Activated CD8-positive, alpha-beta T cell treated with anti-CD3 and anti-CD28 coated beads, Interleukin-2, amount 10 ng/mL, durations not matched to agents 7 days and 5 days (primary cell): ENCODE data around the gene DNAL1. TPM values are rescaled to one million over a fixed set of nuclear protein-coding genes. Genes with fewer than 3 reads are reported as not detected.

ENCODE experiments used
- ATAC-seq: fragments of 150-1000 bp; cut with Tn5 transposase; one replicate; pipeline ENCODE4 v1.10.0; 2021; ENCODE audit warnings: moderate library complexity
- CTCF ChIA-PET: fragments of 350-600 bp; sonication (Branson Sonifier 250); formaldehyde crosslinking; loops from one replicate; lab custom pipeline; 2021; ENCODE audit warnings: antibody characterized with exemption; lab: Charles Lee
- POLR2A ChIA-PET: fragments of 350-600 bp; sonication (Branson Sonifier 250); formaldehyde crosslinking; loops from one replicate; lab custom pipeline; 2021; ENCODE audit warnings: antibody characterized with exemption; lab: Charles Lee
- DNase-seq: peaks from one replicate; pipeline ENCODE4 v3.0.0-alpha.2; 2020
- H3K27ac Mint-ChIP-seq: one replicate; pipeline ENCODE4 v1.8.0; 2021; ENCODE audit warnings: mild to moderate bottlenecking, mixed read lengths
- H3K27me3 Mint-ChIP-seq: one replicate; pipeline ENCODE4 v1.8.0; 2021; ENCODE audit warnings: low read depth, mixed read lengths
- H3K36me3 Mint-ChIP-seq: one replicate; pipeline ENCODE4 v1.8.0; 2021; ENCODE audit warnings: low read depth, mixed read lengths
- H3K4me1 Mint-ChIP-seq: one replicate; pipeline ENCODE4 v1.8.0; 2021; ENCODE audit warnings: low read depth, mixed read lengths
- H3K4me3 Mint-ChIP-seq: one replicate; pipeline ENCODE4 v1.8.0; 2021; ENCODE audit warnings: mild to moderate bottlenecking, mixed read lengths
- H3K9me3 Mint-ChIP-seq: one replicate; pipeline ENCODE4 v1.8.0; 2022; ENCODE audit warnings: mixed read lengths; ENCODE audit not compliant: insufficient read depth
- total RNA-seq, 2 experiments: library from RNA; stranded (reverse); gene quantifications; one replicate each; pipeline ENCODE4 v1.2.3, GENCODE V29; 2021

Gene DNAL1
- total RNA-seq, 2 experiments from 2014 or later: 5.7 to 6.3 TPM

GRCh38 chr14:73718418-73719251, 73.8 kb downstream of the DNAL1 start:
- ATAC-seq (no peak), DNase-seq (no peak)
- H3K27ac Mint-ChIP-seq: no peak overlapping the region
- peaks cover 12% of the 10 kb centered on the region for H3K4me1 Mint-ChIP-seq
- POLR2A ChIA-PET: no interaction called here
- H3K27me3 Mint-ChIP-seq: no peaks in the 10 kb centered on the region
- H3K36me3 Mint-ChIP-seq: peaks cover 61% of the 10 kb centered on the region
- no peak overlapping the region for H3K4me3 Mint-ChIP-seq
- CTCF ChIA-PET: no interaction called here
- no peaks in the 10 kb centered on the region for H3K9me3 Mint-ChIP-seq

GRCh38 chr14:73719361-73719760, 74.6 kb downstream of the DNAL1 start:
- no peak overlapping the region for H3K27ac Mint-ChIP-seq
- ATAC-seq: no peak
- H3K4me1 Mint-ChIP-seq: peaks cover 17% of the 10 kb centered on the region
- ChIA-PET CTCF (no interaction called here), POLR2A (no interaction called here)
- no peaks in the 10 kb centered on the region for H3K9me3 Mint-ChIP-seq
- no peaks in the 10 kb centered on the region for H3K27me3 Mint-ChIP-seq
- no peak overlapping the region for H3K4me3 Mint-ChIP-seq
- DNase-seq: no peak
- peaks cover 66% of the 10 kb centered on the region for H3K36me3 Mint-ChIP-seq

GRCh38 chr14:73719791-73720190, 75.0 kb downstream of the DNAL1 start:
- Mint-ChIP-seq H3K4me1 (peaks cover 13% of the 10 kb centered on the region), H3K27me3 (no peaks in the 10 kb centered on the region), H3K9me3 (no peaks in the 10 kb centered on the region), H3K4me3 (no peak overlapping the region), H3K27ac (peak overlapping the region; percentile 12), H3K36me3 (peaks cover 64% of the 10 kb centered on the region)
- DNase-seq (no peak), ATAC-seq (no peak)
- POLR2A ChIA-PET: no interaction called here
- CTCF ChIA-PET: no interaction called here

- POLR2A ChIA-PET: no interaction called here
- no peak overlapping the region for H3K4me3 Mint-ChIP-seq
Measured at GRCh38 chr14:73720636-73721035, 75.8 kb downstream of the DNAL1 start.

GRCh38 chr14:73721101-73721821, 76.5 kb downstream of the DNAL1 start:
- H3K4me3 Mint-ChIP-seq: no peak overlapping the region
- ChIA-PET POLR2A (no interaction called here), CTCF (no interaction called here)

More at GRCh38 chr14:73720636-73721035, 75.8 kb downstream of the DNAL1 start:
- Mint-ChIP-seq H3K27ac (no peak overlapping the region), H3K9me3 (no peaks in the 10 kb centered on the region), H3K27me3 (no peaks in the 10 kb centered on the region), H3K4me1 (peaks cover 12% of the 10 kb centered on the region), H3K36me3 (peaks cover 66% of the 10 kb centered on the region)
- CTCF ChIA-PET: no interaction called here
- no peak for ATAC-seq
- no peak for DNase-seq

GRCh38 chr14:73722581-73722980, 77.8 kb downstream of the DNAL1 start:
- CTCF ChIA-PET: interaction anchor here (1.1 to 1.4 kb wide), 3 partner anchors 10 to 107 kb away, joined by 3 read pairs; no protein-coding TSS in a partner anchor
- no peak overlapping the region for H3K27ac Mint-ChIP-seq
- ATAC-seq (no peak), DNase-seq (no peak)
- H3K27me3 Mint-ChIP-seq: no peaks in the 10 kb centered on the region
- H3K4me1 Mint-ChIP-seq: peaks cover 18% of the 10 kb centered on the region
- POLR2A ChIA-PET: no interaction called here
- H3K4me3 Mint-ChIP-seq: no peak overlapping the region
- H3K9me3 Mint-ChIP-seq: no peaks in the 10 kb centered on the region
- H3K36me3 Mint-ChIP-seq: peaks cover 64% of the 10 kb centered on the region

More at GRCh38 chr14:73721101-73721821, 76.5 kb downstream of the DNAL1 start:
- Mint-ChIP-seq H3K27me3 (no peaks in the 10 kb centered on the region), H3K36me3 (peaks cover 66% of the 10 kb centered on the region), H3K9me3 (no peaks in the 10 kb centered on the region), H3K4me1 (peaks cover 15% of the 10 kb centered on the region), H3K27ac (peak overlapping the region; percentile 1)
- ATAC-seq (no peak), DNase-seq (no peak)

GRCh38 chr14:73723406-73723796, 78.6 kb downstream of the DNAL1 start:
- CTCF ChIA-PET: interaction anchor here (0.9 to 1.4 kb wide), 6 partner anchors 11 to 106 kb away, joined by 3 to 5 read pairs (median 4); no protein-coding TSS in a partner anchor
- peaks cover 24% of the 10 kb centered on the region for H3K4me1 Mint-ChIP-seq
- H3K9me3 Mint-ChIP-seq: no peaks in the 10 kb centered on the region
- H3K4me3 Mint-ChIP-seq: no peak overlapping the region
- H3K36me3 Mint-ChIP-seq: peaks cover 68% of the 10 kb centered on the region
- peak overlapping the region; percentile 51 for H3K27ac Mint-ChIP-seq
- DNase-seq (no peak), ATAC-seq (no peak)
- H3K27me3 Mint-ChIP-seq: no peaks in the 10 kb centered on the region
- POLR2A ChIA-PET: no interaction called here

- H3K36me3 Mint-ChIP-seq: peaks cover 74% of the 10 kb centered on the region
- ATAC-seq (no peak), DNase-seq (no peak)
- ChIA-PET POLR2A (no interaction called here), CTCF (interaction anchor here (0.9 to 1.4 kb wide), 5 partner anchors 34 to 105 kb away, joined by 3 to 5 read pairs (median 4); no protein-coding TSS in a partner anchor)
- no peaks in the 10 kb centered on the region for H3K27me3 Mint-ChIP-seq
- peak overlapping the region; percentile 51 for H3K27ac Mint-ChIP-seq
- H3K9me3 Mint-ChIP-seq: no peaks in the 10 kb centered on the region
- H3K4me1 Mint-ChIP-seq: peaks cover 31% of the 10 kb centered on the region
- no peak overlapping the region for H3K4me3 Mint-ChIP-seq
Measured at GRCh38 chr14:73723797-73724661, 79.2 kb downstream of the DNAL1 start.

GRCh38 chr14:73724696-73725095, 79.9 kb downstream of the DNAL1 start:
- peaks cover 75% of the 10 kb centered on the region for H3K36me3 Mint-ChIP-seq
- POLR2A ChIA-PET: no interaction called here
- no peaks in the 10 kb centered on the region for H3K9me3 Mint-ChIP-seq
- H3K4me3 Mint-ChIP-seq: no peak overlapping the region
- CTCF ChIA-PET: interaction anchor here (0.8 to 1.4 kb wide), 3 partner anchors 9 to 102 kb away, joined by 3 to 4 read pairs (median 3); no protein-coding TSS in a partner anchor
- no peaks in the 10 kb centered on the region for H3K27me3 Mint-ChIP-seq
- peaks cover 37% of the 10 kb centered on the region for H3K4me1 Mint-ChIP-seq
- DNase-seq: no peak
- H3K27ac Mint-ChIP-seq: peak overlapping the region; percentile 32
- ATAC-seq: no peak

GRCh38 chr14:73725116-73726024, 80.6 kb downstream of the DNAL1 start:
- CTCF ChIA-PET: interaction anchor here (0.8 to 0.9 kb wide), 2 partner anchors 9 to 102 kb away, joined by 3 read pairs; no protein-coding TSS in a partner anchor
- no peaks in the 10 kb centered on the region for H3K9me3 Mint-ChIP-seq
- POLR2A ChIA-PET: no interaction called here
- H3K4me3 Mint-ChIP-seq: no peak overlapping the region
- no peak for DNase-seq
- H3K27me3 Mint-ChIP-seq: no peaks in the 10 kb centered on the region
- ATAC-seq: no peak
- H3K27ac Mint-ChIP-seq: peak overlapping the region; percentile 69
- peaks cover 41% of the 10 kb centered on the region for H3K4me1 Mint-ChIP-seq
- H3K36me3 Mint-ChIP-seq: peaks cover 79% of the 10 kb centered on the region
